Stimulated activated CD4-positive, alpha-beta T cell treated with anti-CD3 and anti-CD28 coated beads, TNF-alpha, amount 100 ng/mL, for 1 hour (primary cell): ENCODE results near the gene KLHL36.
"Not testable (repeated sequence)": the region's sequence is repeated elsewhere in the genome, so short reads cannot be mapped to it uniquely, and the experiment has no call there.

Source experiments
- DNase-seq, 3 donors: peaks; one replicate each; pipeline ENCODE4 v3.0.0-alpha.2; 2020; ENCODE audit warnings: low read depth in 3 of 3, low spot score in 1 of 3

Gene KLHL36

DNA sequence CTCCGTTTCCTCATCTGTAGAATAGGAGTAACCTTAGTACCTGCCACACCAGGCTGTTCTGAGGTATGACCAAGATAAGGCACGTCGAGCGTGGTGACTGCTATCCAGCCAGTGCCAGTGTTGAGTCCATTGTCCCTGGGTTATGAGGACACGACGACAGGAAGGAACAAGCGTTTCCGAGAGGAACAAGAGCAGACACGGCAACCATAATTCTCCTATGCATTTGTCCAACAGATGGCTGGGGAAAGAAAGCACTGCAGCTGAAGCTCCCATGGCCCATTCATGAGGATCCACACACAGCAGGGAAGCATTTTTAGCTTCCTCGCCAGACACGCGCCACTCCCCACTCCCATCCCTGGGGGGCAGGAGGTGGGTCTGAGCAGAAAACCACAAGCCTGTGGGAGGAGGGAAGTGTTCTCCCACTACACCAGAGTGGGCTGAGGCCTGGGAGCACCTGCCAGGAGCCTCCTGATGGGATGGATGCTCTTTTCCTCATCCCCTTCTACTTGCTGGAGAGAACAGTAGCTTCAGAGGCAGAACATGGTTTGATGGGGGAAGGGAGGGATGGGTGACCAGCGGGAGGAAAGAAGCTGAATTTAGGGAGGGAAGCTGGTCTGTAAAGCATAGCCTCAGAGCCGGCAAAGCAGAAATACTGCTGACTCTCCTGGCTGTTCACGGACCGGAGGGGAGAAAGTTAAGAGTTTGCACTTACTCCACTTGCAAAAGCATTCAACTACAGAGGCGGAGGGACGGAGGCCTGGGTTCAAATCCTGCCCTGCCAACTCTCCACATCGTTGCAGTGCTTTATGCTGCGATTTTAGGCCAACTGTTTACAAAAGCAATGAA is 33.1 kb upstream of the KLHL36 start:
- no peak for DNase-seq

GRCh38 chr16:84616515-84616914 is 31.8 kb upstream of the KLHL36 start:
- no peak for DNase-seq

DNA sequence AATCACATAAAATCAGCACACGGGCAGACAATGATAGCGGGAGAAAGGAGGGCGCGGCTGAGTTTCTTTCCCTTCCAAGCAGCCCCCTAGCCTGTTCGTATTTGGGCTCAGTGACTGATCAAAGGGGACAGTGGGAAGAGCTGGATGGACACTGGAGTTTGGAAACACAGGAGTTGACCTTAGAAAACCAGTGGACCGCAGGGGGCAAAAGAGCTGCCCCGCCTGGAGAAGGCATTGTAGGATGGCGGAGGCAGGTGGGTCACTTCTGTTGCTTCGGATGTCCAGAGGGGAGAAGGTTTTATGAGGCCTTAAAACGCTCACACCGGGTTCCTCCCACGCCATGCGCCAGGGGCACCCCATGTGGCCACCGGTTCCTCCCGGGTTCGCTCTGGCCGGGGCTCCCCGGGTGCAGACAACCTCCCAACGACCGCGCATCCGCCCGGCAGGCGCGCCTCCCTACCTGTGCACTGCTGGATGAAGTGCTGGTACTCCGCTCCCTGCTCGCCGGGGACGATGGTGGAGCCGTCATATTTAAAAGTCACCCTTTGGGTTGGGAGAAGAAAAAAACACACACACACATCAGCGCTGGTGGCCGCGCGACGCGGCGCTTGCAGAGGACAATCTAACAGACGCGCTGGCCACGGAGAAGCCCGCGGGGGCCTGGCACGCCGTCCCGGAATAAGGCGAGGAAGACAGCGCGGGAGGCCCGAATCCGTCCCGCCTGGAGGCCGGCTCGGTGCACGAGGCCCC is 31.1 kb upstream of the KLHL36 start:
- DNase-seq = no peak

- peak; percentile 85 to 91 (median 89) for DNase-seq
These were observed 30.3 kb upstream of the KLHL36 start, which contains the start of gene COTL1 for GRCh38 chr16:84617791-84618580. Gene COTL1 (minus strand): TSS chr16:84618078. CDS start chr16:84617914, 164 bp downstream.

DNA sequence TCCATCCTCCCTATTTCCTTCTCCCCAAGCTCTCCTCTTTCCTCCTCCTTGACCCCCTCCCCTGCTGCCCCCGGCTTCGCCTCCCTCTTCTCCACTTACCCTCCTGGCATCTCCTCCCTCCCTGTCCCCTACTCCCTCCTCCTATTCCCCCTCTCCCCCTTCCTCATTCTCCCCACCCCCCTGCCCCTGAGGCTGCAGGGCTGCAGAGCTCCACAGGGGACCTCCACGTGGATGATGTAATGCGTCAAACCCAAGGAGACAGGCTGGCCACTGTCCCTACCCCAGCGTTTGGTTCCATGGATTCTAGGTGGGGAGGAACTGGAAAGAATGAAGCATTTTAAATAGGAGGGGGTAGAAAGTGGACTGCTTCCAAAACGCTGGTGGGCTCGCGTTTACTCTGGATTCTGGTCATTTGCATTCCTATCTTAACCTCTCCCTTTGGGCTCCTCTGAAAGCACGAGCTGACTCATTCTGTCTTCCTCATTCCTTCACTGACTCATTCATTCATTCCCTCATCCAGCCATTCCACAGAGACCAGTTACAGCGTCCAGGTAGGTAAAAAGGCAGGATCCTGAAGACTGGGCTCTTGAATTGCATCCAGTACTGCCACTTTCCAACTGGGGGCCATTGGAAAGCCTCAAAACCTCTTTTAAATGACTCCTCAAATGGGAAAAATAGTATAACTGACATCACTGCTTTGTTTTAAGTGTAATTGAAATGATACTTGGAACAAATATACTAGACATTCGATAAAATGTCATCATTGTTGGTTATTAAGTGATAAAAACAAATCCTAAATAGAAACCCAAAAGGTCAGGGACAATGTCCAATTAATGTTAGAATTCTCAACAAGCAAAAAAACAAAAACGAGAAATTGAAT is 29.5 kb upstream of the KLHL36 start:
- DNase-seq = no peak

DNA sequence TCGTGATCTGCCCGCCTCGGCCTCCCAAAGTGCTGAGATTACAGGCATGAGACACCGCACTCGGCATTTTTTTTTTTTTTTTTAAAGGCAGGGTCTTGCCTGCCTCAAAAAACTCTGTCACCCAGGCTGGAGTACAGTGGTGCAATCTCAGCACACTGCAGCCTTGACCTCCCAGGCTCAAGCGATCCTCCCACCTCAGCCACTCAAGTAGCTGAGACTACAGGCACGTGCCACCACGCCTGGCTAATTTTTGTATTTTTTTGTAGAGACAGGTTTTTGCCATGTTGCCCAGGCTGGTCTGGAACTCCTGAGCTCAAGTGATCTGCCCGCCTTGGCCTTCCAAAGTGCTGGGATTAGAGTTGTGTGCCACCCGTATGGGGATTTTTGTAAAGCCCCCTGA is 27.4 kb upstream of the KLHL36 start:
- DNase-seq = not testable (repeated sequence)

DNA sequence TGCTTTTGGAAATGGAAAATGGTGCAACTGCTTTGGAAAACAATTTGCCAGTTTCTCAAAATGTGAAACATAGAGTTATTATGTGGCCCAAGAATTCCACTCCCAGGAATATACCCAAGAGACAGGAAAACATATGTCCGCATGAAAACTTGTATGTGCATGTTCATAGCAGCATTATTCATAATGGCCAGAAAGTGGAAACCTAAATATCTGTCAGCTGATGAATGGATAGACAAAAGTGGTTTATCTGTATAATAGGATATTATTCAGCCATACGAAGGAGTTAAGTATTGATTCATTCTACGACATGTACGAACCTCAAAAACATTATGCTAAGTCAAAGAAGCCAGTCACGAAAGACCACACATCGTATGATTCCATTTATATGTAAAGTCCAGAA is 22.8 kb upstream of the KLHL36 start:
- no peak for DNase-seq

GRCh38 chr16:84628226-84628731 is 20.0 kb upstream of the KLHL36 start:
- DNase-seq = no peak

DNA sequence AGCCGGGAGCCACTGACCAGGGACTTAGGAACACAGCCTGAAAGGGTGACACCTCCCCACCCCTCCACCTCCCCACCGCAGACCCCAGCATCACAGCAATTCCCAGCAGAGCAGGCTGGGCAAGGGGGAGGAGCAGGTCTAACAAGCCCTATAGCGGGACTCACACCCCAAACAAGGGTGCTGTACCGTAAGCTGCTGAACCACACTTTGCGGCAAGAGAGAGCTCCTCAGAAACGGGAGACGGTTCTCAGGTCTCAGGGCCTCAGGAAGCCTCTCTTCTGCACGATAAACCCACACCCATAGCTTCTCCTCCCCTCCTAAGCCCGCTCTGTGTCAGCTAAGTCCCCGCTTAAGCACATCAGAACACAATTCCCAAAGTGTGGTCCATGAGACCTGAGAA is 18.7 kb upstream of the KLHL36 start:
- DNase-seq = no peak

- DNase-seq = no peak
These were observed 18.3 kb upstream of the KLHL36 start for GRCh38 chr16:84630009-84630408.

- DNase-seq = no peak
These were observed 17.7 kb upstream of the KLHL36 start for GRCh38 chr16:84630446-84631152.

DNA sequence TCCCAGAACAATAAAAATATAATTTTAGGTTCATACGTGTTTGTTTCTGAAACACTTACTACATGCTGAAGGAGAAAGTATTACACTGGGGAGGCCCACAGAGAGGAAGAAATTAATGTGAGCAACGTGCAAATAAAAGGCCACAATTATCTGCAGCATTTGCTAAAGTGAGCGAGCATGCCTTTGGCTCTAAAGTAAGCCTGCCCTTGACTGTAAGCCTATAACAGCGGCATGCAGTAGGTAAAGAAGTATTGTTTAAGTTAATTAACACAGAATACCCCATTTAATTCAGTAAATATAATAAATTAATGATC is 17.2 kb upstream of the KLHL36 start:
- no peak for DNase-seq

- no peak for DNase-seq
These were observed 16.4 kb upstream of the KLHL36 start for GRCh38 chr16:84631886-84632285.

GRCh38 chr16:84632862-84633261 is 15.4 kb upstream of the KLHL36 start:
- not testable (repeated sequence) for DNase-seq

DNA sequence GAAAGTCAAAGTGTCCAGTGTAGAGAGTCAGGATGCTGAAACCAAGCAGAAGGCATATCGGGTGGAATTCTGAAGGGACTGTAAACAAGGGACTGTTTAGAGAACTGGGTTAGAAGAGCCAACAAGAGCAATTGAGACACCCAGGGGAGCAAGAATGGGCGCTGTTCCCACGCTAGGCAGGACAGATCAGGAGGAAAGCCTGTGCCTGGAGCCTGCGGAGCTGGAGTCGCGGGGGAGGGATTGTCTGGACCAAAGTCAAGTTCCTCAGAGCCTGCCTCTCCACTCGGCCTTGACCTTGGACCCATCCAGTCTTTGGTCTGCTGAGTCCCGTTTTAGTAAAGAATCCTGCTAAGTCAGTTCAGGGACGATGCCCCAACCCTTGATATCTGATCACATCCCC is 14.7 kb upstream of the KLHL36 start:
- DNase-seq = no peak

DNA sequence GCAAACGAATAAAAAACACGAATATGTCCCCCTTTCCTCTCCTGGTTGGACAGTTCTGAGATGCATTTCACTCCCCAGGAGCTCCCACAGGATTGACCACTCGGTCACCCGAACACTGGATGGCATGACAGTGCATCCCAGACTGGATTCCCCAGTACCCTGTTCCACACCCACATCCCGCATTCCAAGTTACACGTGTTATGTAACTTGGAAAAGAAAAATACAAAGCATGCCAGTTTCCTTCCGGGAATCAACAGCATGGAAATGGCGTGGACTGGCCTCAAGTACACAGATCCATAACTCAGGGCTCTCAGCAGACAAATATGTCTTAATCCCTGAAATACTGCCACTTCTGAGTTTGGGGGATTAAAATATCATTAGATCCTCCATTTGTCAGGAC is 12.6 kb upstream of the KLHL36 start:
- DNase-seq = no peak

GRCh38 chr16:84637709-84638108 is 10.6 kb upstream of the KLHL36 start:
- DNase-seq = no peak

DNA sequence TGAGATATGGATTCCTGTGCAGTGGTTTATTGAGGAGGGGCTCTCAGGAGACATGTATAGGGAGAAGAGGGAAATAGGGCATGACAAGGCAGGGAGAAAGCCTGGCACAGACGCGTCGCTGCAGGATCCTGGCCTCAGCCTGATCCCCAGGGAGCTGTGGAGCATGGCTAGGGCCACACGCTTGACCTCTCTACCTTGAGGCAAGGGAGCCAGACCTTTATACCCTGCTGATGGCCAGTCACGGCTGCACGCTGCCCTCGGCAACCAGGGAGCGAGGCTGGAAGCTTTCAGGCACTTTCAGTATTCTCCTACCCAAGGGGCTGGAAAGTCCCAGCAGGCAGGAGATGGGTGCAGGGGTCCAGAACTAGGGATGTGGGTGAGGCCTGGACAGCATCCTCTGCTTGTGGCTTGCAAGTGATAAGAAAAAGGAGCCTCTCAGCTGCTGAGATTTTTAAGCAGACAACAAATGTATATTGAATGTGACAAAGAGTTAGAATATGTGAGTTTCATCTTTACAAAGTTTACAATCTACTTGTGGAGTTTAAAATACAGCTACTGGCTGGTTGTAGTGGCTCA is 10.0 kb upstream of the KLHL36 start:
- DNase-seq = no peak

- DNase-seq = no peak
These were observed 8.2 kb upstream of the KLHL36 start for GRCh38 chr16:84640145-84640544.
